Measurements from ENCODE around the gene MRPL37.

The MRPL37 gene

DNA sequence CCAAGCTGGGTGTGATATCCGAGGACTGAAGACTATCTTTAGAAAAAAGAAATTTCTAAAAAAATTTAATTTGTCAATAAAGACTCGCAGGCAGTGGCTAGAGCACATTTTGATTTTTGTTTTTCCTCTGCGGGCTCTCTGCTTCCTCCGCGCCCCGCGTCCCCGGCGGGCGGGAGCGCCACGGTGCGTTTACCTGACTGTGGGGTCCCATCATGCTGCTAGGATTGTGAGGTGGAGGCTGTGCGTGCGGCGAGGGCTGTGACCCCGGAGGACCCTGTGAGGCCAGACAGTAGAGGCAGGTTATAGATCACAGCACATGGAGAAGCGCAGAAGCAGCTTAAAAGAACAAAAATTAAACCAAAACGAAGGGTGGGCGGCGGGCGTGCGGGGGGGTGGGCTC is 57.9 kb downstream of the MRPL37 start:
- CTCF ChIA-PET, result interaction anchor here (0.8 kb wide), 1 partner anchor 231 kb away, joined by 3 read pairs; no protein-coding TSS in a partner anchor
- no peak for TF ChIP-seq CTCF (IDR thresholded peaks at IDR 0.05; ENCODE audit: insufficient read depth, low read length, missing control alignments)
- H3K4me3 ChIP-seq (ENCODE audit: low read depth, low read length), result no peak overlapping the region
- no peak for DNase-seq (ENCODE audit: low read depth, low spot score)
- POLR2A ChIA-PET, result no interaction called here

DNA sequence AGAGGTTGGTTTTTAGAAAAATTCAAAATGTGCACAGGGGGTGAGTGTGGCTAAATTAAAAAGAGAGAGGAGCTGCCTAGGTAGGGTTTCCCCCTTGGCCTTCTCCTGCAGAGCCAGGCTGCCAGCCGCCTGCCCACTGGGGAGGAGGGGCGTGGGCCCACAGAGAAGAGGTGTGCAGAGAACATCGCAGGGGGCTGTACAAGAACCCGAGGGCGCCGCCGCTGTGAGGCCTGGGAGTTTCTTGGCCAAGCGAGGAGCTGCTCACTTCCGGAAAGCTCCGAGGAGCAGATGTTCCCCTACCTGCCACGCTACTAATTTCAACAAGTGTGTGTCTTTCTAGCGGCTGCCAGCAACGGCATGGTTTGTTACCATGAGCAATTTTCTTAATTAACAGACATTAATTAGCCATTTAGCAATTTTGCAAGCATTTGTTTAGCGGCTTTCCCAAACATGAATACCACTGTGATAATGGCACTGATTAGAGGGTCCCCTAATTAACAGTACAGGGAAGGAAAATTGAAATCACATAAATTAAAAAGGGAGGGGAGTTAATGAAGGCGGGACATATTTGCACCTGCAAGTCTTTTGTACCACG is 59.7 kb downstream of the MRPL37 start:
- DNase-seq (ENCODE audit: low read depth, low spot score), result no peak
- TF ChIP-seq CTCF (IDR thresholded peaks at IDR 0.05; ENCODE audit: insufficient read depth, low read length, missing control alignments), result no peak
- POLR2A ChIA-PET, result no interaction called here
- CTCF ChIA-PET, result interaction anchor here (1.3 kb wide), 1 partner anchor 13 kb away, joined by 4 read pairs; no protein-coding TSS in a partner anchor
- no peak overlapping the region for H3K4me3 ChIP-seq (ENCODE audit: low read depth, low read length)

DNA sequence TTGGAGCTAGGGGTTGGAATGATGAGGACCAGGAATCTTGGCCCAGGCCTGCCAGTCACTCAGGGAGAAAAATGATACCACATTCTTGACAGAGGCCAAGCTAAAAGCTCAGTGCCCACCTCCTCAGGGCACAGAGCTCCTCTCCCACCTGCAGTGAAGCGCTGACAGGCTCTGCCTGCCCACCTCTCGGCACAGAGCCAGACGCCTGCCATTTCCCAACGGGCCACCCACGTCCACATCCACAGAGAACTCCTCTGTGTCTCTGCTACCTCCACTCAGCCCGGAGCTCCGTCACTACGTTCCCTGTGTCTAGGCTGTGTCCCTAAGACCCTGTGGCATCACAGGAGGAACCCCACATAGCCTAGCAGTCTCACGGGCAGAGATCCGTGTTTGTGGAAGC is 60.8 kb downstream of the MRPL37 start:
- CTCF ChIA-PET, result interaction anchor here (1.2 to 4.0 kb wide), 2 partner anchors 9 to 12 kb away, joined by 3 to 32 read pairs; no protein-coding TSS in a partner anchor
- no peak overlapping the region for H3K4me3 ChIP-seq (ENCODE audit: low read depth, low read length)
- no peak for DNase-seq (ENCODE audit: low read depth, low spot score)
- POLR2A ChIA-PET, result no interaction called here
- TF ChIP-seq CTCF (IDR thresholded peaks at IDR 0.05; ENCODE audit: insufficient read depth, low read length, missing control alignments), result no peak

- H3K4me3 ChIP-seq (ENCODE audit: low read depth, low read length), result no peak overlapping the region
- ChIA-PET POLR2A (no interaction called here), CTCF (interaction anchor here (0.9 to 4.0 kb wide), 4 partner anchors 9 to 228 kb away, joined by 3 to 32 read pairs (median 4); no protein-coding TSS in a partner anchor)
- DNase-seq (ENCODE audit: low read depth, low spot score), result no peak
- TF ChIP-seq CTCF (IDR thresholded peaks at IDR 0.05; ENCODE audit: insufficient read depth, low read length, missing control alignments), result no peak
These were observed 62.3 kb downstream of the MRPL37 start for GRCh38 chr1:54262244-54262643.

- CTCF ChIA-PET, result interaction anchor here (2.2 to 4.0 kb wide), 2 partner anchors 9 to 11 kb away, joined by 5 to 32 read pairs; no protein-coding TSS in a partner anchor
- POLR2A ChIA-PET, result no interaction called here
- DNase-seq (ENCODE audit: low read depth, low spot score), result no peak
- H3K4me3 ChIP-seq (ENCODE audit: low read depth, low read length), result no peak overlapping the region
- no peak for TF ChIP-seq CTCF (IDR thresholded peaks at IDR 0.05; ENCODE audit: insufficient read depth, low read length, missing control alignments)
These were observed 63.7 kb downstream of the MRPL37 start for GRCh38 chr1:54263601-54264226.

DNA sequence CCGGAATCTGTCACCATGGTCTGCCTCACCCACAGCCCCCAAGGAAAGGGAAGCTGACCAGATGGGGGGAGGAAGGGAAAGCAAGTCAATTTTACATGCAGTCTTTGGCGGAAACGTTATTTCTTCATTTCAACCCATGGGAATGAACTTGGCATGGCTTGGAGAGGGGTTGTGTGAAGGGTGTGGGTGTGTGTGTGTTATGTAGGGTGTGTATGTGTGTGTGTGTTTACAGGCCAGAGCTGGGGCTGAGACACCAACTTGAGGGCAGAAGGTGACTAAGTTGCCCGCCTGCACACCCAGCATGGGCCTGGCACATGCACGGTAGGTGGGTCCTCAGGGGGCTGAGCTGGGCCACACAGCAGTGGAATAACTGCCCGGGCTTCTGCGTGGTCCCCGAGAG is 65.2 kb downstream of the MRPL37 start:
- DNase-seq (ENCODE audit: low read depth, low spot score), result no peak
- ChIA-PET CTCF (no interaction called here), POLR2A (no interaction called here)
- no peak overlapping the region for H3K4me3 ChIP-seq (ENCODE audit: low read depth, low read length)
- no peak for TF ChIP-seq CTCF (IDR thresholded peaks at IDR 0.05; ENCODE audit: insufficient read depth, low read length, missing control alignments)
